Measurements from ENCODE around the gene CHST2.
A peak's percentile ranks its signal among the peaks of the same experiment; 100 is the strongest.
"Not testable (repeated sequence)": the region's sequence is repeated elsewhere in the genome, so short reads cannot be mapped to it uniquely, and the experiment has no call there.

CHST2 gene, protein sequence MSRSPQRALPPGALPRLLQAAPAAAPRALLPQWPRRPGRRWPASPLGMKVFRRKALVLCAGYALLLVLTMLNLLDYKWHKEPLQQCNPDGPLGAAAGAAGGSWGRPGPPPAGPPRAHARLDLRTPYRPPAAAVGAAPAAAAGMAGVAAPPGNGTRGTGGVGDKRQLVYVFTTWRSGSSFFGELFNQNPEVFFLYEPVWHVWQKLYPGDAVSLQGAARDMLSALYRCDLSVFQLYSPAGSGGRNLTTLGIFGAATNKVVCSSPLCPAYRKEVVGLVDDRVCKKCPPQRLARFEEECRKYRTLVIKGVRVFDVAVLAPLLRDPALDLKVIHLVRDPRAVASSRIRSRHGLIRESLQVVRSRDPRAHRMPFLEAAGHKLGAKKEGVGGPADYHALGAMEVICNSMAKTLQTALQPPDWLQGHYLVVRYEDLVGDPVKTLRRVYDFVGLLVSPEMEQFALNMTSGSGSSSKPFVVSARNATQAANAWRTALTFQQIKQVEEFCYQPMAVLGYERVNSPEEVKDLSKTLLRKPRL

DNA sequence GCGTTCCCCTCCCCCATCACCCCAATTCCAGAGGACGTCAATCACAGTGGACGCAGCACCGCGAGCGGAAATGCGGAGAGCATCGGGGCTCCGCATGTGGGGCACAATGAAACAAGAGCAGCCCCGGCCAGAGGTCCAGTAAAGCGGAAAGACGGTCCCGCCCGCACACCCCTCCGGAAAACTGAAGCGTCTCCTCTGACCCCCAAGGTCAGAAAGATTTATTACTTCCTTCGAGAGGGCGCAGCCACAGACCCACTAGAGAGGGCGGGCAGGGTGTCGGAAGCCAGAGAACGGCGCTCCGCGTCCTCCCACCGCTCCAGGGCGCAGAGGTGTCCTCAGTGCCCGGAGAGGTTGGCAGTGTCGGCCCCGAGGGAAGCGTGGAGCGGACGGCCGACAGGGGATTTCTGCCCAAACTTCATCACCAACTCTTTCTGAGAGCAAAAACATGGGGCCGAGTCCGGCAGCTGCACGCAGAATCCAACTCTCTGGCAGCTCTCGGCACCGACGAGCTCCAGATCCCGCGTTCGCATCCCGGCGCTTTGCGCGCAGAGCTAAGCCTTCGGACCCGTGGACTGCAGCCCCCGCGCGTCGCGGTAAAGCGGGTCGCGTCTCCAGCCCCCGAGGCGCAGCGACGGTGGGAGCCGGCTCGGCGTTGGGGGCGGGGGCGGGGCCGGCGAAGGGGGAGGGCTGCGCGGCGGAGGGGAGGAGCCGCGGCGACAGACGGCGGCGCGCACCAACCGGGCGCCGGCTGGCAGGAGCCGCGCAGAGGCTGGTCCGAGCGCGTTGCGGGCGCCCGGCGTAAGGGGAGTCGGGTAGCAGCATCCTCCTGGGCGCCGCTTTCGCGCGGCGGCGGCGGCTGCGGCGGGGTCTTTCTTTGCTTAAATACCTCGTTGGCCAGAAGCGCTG, at the start of gene CHST2:
TSS of gene CHST2 (plus strand) at position 763 of the 906 bp plus-strand sequence. CDS start 1,046 bp downstream, outside the sequence.
- DNase-seq = peak; percentile 54 to 61

DNA sequence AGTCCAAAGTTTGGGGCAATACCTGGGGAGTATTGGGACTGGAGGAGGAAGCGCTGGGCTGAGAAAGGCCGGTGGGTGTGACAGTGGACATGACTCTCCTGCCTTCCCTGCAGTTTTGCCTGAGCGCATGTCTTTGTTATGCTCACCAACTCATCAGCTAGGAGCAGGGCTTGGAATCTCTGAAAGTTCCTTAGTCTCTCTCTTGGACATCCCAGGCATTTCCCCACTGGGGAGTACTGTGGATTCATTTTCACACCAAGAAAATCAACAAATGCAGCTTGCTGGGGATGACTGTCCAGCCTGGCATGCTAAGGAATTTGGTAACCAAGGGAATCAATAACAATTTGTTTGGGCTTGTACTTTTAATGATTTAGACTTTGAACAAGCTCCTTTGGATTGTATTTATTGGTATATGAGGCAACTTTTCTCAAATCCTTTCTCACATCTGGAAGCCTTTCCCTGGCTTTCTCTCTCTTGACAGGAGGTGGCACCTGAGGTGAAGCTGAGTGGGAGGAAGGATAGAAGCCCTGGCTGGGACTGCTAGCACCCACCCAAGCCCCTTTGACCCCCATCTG, 48.5 kb upstream of the CHST2 start:
- no peak for DNase-seq

DNA sequence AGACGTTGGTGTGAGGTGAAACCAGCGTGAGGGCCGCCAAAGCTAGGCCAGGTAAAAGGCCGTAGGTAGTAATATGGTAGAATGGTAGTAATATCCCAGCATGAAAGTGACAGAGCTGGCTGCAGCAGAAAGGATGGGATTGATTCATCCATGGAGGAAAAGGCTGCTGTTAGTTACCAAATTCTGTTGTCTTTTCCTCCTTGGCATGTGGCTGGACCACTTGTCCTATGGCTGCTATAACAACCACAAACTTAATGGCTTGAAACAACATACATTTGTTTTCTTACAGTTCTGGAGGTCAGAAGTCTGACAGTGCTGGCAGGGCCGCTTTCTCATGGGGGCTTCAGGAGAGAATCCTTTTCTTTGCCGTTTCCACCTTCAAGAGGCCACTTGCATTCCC, 47.8 kb upstream of the CHST2 start:
- DNase-seq = no peak

DNA sequence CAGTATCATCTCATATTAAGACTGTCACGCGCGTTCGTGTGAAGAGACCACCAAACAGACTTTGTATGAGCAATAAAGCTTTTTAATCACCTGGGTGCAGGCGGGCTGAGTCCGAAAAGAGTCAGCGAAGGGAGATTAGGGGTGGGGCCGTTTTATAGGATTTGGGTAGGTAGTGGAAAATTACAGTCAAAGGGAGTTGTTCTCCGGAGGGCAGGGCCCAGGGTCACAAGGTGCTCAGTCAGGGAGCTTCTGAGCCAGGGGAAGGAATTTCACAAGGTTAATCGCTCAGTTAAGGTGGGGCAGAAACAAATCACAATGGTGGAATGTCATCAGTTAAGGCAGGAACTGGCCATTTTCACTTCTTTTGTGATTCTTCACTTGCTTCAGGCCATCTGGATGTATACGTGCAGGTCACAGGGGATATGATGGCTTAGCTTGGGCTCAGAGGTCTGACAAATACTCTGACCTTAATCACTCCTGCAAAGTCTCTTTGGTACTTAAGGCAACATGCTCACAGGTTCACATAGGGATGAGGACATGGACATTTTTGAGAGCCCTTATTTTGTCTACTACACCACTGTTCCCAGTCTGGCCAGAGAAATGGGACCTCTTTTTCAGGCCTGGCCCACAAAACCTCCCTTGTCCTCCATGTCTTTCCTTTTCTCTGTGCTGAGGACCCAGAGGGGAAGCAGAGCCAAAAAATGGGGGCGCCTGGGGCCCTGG, 47.1 kb upstream of the CHST2 start:
- DNase-seq = not testable (repeated sequence)

DNA sequence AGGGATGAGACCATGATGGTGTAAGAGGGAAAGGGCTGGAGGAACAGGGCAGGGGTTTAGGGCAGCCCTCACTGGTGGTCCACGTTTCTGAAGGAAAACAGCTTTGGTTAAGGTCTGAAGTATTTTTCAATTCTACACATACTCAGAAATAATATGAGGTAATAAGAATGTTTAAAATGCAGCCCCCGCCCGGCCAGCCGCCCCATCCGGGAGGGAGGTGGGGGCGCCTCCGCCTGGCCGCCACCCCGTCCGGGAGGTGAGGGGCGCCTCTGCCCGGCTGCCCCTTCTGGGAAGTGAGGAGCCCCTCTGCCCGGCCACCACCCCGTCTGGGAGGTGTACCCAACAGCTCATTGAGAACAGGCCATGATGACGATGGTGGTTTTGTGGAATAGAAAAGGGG, 46.0 kb upstream of the CHST2 start:
- DNase-seq = not testable (repeated sequence)

DNA sequence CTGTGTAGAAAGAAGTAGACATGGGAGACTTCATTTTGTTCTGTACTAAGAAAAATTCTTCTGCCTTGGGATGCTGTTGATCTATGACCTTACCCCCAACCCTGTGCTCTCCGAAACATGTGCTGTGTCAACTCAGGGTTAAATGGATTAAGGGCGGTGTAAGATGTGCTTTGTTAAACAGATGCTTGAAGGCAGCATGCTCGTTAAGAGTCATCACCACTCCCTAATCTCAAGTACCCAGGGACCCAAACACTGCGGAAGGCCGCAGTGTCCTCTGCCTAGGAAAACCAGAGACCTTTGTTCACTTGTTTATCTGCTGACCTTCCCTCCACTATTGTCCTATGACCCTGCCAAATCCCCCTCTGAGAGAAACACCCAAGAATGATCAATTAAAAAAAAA, 45.6 kb upstream of the CHST2 start:
- not testable (repeated sequence) for DNase-seq

DNA sequence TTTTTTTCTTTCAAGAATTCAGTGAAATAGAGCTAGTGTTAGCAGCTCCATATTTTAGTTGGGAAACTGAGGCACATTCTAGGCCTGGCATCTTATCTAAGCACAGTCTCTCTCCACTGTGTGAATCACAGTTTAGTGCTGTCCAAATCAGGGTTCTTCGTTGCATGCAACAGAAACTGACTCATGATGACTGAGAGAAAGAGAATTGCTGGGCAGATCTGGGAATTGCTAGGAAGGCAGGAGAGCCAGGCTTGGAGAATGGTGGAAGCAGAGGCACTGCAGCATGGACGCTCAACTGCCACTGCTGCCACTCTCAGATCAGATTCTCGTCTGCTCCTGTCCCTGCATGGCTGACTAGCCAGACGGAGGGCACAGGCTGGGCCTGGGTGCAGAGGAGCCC, 40.7 kb upstream of the CHST2 start:
- DNase-seq = no peak

DNA sequence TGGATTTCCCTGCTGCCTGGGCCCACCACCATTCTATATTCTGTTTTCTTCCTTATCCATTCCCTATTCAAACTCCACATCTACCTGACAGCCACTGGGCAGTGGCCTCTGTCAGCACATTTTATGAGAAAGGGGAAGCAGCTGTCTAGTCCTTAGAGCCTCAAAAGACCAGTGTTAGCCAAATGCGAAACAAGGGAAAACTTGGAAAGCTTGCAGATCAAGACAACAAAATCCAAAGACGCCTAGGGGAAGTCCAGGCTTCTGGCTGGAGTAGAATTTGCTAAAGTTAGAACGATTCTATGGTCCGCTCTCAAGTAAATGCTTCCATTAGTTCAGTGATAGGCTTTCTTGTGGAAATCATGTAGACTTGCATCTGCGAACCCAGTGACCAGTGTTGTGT, 39.4 kb upstream of the CHST2 start:
- no peak for DNase-seq

DNA sequence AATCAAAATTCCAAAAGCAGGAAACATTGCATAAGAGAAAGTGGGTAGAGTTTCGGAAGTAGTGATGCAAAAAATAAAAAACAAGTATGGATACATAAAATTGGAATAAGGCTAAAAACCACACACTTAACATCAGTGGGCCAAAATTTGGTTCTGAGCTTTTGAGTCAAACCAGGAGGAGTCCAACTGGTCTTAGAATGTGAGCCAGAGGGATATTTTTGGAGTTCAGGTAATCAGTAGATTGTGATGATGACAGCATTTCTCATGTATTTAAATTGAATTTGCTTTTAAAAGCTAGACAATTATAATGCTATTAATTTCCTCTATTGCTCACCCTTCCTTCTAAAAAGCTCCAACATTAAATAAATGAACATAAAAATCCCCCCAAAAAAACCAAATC, 38.2 kb upstream of the CHST2 start:
- DNase-seq = no peak

DNA sequence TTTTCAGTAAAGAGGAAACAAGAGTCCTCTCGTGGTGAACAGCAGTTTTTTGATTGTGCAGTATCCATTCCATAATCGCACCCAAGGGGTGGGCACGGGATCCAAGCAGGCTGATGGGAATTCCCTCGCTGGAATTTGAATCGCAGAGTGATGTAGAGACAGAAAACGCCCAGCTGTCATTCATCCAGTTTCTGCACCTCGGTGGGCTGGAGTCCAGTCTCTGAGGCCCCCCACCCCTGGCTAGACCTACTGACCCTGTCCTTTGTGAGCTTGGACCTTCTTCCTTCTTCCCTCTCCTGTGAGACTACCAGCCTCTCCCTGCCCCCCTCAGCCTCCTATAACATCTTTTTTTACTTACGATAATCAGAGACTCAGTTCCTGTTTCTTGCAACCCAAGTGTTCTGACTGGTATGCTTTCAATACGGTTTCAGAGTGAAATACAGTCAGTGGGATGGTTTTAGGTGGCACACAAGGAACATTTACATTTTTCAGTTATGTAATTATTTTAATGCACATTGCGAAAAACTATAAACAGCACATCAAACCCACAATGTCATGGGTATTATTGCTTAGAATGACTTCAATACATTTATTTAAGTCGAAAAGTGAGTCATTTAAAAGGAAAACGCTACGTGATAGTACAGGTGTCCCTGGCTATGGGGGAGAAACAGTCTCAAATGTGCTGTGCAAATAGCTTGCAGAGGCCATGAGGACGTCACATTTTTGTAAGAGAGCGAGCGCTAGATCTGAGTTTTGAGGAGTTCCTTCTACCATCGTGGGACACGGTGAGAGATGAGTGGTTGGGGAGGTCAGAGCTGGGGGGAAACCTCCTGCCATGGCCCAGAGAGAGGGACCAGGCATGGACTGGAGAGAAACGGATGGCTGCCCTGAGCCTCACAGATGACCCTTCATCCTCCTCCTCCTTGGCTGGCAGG, 37.5 kb upstream of the CHST2 start:
- DNase-seq = peak; percentile 29 to 30

DNA sequence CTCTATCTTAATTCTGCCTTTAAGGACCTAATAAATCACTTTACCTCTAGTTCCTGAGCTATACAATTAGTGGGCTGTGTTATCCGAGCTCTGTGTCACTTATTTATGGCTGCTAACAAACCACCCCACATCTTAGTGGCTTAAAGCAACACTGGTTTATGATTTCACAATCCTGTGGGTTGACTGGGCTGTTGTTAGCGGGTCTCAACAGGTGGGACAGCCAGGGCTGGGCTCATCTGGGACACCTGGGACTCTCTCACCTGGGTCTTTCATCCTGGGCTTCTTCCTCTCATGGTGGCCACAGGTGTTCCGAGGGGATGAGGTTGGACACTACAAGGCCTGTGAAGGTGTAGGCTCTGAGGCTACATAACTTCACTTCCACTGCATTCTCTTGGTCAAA, 35.8 kb upstream of the CHST2 start:
- no peak for DNase-seq

DNA sequence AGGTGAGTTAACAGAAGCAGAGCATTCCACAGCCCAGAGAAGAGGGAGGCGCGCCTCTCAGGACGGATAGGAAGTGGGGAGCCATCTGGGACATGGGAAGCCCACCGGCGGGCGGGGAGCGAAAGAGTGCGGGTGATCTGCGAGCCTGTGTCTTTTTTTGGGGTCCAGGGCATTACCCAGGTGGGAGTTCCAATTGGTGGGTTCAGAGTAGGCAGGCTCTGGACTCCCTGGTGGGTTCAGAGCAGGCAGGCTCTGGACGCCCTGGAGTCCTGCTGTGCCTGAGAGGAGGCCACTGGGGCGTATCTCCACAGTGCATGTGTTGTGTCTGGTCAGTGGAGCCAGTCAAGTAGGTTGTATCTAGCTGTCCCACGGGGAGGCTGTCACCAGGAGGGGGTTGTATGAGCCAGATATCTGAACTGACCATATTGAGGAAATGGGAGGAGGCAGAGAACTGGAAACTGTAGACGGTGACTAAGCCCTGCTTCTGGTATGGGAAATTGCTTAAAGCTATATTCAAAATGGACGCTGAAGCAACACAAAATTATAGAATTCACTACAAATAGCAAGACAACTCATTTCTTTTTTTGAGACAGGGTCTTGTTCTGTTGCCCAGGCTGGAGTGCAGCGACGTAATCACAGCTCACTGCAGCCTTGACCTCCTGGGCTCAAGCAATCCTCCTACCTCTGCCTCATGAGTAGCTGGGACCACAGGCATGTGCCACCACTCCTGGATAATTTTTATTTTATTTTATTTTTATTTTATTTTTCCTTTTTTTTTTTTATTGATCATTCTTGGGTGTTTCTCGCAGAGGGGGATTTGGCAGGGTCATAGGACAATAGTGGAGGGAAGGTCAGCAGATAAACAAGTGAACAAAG, 34.5 kb upstream of the CHST2 start:
- peak; percentile 45 to 63 for DNase-seq

DNA sequence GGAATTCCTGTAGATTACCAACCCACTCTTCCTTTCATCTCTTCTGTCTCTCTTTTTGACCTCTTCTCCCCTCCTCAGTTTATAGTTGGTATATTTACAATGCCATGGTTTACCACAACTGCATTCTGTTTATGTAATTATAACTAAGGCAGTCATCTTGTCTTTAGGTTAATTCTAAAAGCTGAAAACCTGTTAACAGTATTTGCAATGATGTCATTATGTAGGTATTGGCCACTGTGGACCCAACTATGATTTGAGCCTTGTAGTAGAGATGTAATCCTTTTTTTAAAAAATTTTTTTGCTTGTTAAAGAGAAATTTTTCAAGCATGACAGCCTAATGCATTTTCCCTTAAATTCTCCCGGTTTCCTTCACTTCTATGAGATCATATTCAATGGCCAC, 30.7 kb upstream of the CHST2 start:
- DNase-seq = no peak

DNA sequence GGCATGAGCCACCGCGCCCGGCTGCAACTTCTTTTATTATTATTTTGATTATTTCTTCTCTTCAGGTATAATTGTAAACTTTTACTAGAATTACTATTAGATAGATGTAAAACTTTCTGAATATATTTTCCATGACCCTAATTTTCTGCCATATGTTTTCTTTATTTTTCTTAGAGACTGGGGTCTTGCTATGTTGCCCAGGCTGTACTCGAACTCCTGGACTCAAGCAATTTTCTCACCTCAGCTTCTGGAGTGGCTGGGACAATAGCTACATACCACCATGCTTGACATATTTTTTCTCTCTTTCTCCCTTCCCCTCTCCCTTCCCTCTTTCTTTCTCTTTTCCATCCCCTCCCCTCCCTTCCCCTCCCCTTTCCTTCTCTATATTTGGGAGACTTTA, 29.6 kb upstream of the CHST2 start:
- DNase-seq = no peak

DNA sequence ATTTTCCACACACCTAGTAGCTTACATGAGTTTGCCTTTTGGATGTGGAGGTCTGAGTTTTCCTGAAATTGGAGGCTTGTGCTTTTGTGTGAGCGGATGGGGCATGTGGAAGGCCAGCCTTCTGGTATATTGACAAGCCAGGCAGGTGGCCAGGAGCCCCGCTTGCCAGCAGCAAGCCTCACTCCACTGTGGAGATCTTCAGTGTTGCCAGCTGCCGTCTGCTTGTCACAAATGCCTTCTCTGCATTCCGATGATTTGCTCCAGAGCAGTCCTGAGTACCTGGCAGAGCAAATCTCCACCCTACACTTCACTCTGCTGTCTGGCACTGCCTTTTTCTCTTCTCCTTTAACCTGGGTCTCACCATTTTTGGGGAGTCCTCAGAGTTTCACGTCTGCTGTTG, 29.1 kb upstream of the CHST2 start:
- no peak for DNase-seq

DNA sequence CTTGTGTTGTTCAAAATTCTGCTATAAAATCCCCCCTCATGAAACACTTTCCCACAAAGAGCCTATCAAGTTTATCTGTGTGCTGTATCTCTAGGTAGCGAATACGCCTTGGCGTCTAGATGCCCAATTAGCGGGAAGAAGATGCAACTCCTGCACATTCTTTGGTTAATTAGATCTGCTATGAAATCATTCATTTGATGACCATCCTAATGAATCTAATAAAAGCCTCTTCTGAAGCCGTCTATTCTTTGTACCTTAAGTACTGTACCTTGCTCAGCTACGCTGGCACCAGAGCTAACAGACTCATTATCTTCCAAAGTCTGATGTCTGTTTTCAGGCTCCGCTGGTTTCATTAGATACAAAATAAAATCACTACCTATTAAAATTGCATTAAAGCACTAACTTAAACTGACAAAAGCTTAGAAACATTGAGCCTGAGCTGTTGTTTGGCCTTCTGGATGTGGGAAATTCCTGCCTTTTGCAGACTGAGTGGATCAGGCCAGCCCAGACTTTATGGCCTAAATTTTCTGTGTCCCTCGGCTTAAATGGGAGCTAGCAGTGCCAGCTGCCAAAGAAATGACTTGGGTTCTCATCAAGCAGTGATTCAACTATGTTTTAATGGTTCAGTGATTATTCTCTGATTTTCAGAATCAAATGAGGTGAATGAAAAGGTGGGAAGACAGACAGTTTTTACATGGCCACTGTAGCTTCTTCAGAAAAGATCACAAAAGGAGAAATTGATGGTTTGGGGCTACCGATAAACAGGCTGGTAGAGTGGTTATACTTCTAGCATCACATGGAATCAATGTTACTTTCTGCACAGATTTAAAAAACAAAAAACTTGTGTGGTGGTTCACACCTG, 28.4 kb upstream of the CHST2 start:
- DNase-seq = no peak

DNA sequence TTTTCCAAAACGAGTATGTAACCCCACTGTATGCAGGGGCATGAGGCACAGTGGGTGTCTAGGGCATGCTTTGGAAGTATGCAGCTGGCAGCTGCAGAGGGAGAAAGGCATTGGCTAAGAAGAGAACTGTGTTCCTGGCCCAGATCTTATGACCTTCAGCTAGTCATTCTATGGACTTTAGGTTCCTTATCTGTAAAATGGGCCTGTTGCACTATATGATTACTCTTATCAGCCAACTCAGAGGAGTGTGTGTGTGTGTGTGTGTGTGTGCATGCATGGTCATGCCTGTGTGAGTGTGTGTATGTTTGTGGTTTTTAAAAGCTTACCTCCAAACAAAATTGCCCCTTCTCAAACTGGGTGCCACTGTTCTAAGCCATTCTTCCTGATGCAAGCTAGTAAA, 27.4 kb upstream of the CHST2 start:
- DNase-seq = no peak

DNA sequence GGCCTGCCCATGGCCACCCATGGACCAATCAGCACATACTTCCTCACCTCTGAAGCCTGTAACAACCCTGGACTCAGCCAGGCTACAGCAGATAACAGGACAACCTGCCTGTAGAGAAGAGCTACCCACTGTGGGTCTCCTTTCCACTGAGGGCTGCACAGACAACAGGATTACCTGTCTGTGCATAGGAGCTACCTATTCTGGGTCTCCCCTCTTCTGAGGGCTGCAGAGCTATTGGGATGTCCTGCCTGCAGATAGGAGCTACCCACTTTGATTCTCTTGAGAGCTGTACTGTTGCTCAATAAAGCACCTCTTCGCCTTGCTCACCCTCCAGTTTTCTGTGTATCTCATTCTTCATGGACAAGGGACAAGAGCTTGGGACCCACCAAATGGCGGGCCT, 23.8 kb upstream of the CHST2 start:
- no peak for DNase-seq

DNA sequence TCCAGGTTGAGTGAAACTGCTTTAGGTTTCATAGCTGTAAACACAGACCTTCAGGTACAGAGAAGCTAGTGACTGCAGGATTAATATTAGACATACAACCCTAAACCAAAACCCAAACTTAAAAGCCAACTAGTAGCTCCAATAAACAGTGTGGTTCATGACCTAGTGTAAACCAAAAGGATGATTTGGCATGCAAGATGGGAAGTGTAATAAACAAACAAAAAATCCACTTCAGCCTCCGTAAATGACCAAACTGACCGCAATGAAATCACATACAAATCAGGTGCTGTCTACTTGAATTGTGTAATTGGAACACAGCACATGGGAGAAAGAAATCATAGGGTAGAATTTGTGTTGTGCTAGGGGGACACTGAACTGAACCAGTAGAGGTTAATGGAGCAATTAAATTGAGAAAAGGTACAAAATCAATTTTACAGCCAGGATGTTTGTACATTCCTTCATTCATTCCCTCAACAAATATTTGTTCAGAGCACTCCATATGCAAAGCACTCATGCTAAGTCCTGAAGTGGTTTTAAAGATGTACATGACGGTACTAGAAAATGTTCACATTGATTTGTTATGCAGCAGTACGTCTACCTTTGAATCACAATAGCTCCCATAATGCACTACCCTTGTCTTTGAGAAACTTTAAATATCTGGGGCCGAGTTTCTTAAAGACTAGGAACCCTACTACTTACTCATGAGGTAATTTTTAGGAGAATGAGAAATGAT, 21.4 kb upstream of the CHST2 start:
- no peak for DNase-seq
